Hematopoietic multipotent progenitor cell (in vitro differentiated cells): ENCODE measurements around the gene CD274. TPM values are rescaled to one million over a fixed set of nuclear protein-coding genes. Genes with fewer than 3 reads are reported as not detected.
A peak's percentile ranks its signal among the peaks of the same experiment; 100 is the strongest.
"Not testable (repeated sequence)": the region's sequence is repeated elsewhere in the genome, so short reads cannot be mapped to it uniquely, and the experiment has no call there.

ENCODE experiments used
- DNase-seq, 3 donors: peaks; one replicate each; pipeline ENCODE4 v3.0.0-alpha.2; 2011 to 2015; ENCODE audit warnings: low read depth in 2 of 3, low spot score in 2 of 3
- total RNA-seq: library from RNA; depleted of rRNA; stranded (reverse); fragments of >200 nt; gene quantifications from one replicate; pipeline ENCODE4 v1.2.3, GENCODE V29; 2012

CD274 gene
- total RNA-seq, 1 donor, result 0.27 TPM

DNA sequence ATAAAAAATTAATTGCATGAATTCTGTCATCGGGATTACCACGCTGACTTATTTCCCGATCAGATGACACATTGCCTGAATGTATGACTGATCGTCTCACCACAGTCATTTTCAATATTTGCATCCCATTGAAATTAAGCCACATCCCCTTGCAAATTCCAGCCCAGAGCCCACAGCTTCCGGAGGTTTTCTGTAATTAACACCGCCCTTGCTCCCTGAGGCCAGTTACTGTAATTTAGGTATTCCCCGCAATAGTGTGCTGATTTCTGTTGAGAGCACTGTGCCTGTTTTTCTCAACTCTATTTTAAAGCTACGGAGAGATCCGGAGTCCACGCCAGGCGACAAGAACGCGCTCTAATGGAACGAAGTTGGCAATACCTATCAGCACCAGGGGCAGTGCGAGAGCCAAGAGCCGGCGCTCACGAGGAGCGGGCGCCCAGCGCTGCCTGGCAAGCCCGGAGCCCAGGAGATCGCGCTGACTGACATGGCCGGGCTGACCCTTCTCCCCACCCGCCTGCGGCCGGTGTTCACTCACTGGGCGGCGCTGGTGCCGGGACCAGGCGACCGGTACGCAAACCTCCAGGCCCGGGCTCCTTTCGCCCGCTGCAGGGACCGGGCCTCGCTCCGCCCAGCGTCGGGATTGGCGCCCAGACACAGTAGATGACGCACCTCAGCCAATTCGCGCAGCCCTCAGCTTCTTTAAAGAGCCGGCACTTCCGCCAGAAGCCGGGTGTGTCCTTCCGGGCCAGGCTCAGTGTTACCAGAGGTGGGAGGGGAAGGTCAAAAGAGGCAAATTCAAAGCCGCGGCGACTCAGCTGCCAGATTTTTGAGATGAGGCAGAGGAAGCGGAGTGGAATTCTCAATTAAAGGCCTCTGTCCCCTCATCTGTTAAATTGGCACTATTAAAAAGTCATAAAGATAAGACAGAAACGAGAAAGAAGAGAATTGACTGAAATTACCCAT is 12.8 kb upstream of the CD274 start, which contains the start of gene PLGRKT:
Gene PLGRKT, minus strand, starts transcription at position 672 of the 963 bp plus-strand sequence. CDS start 5,948 bp downstream, outside the sequence.
- peak; percentile 75 to 94 (median 92) for DNase-seq

DNA sequence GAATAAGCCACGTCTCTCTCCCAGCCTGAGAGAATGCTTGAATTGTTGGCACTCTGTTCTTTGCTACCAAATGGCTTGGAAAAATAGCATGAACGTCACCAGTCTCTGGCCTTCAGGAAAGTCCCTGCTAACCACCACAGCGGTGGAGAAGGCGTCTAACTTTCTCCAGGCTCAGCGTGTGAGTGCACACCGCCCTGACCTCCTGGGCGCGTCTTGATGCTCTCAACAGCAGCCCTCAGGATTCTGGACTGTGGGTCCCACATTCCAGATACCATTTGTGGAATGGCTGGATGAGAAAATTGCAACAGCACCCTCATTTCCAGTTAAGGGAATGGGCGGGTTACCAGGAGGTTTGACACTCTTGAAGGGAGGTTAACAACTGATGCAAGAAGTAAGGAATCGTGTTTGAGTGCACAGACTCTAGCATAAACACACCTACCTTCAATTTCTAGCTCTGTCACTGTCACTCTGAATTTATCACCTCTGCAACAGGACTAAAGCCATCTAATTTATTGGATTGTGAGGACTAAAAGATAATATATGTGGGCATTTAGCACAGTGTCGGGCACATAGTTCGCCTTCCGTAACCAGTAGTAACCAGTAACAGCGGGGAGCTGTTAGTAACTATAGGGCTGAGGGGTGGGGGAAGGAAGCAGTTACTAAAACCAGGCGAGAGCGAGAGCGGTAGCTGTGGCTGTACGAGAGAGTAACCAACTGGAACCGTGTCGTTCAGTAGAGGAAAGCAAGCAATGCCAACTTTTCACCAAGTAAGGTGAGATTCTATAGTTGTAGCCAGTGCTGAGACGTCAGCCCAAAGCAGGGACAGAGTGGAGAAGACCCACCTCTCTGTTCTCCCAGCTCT is 11.8 kb upstream of the CD274 start:
- peak in 1 of 3 donors; percentile 22 for DNase-seq

DNA sequence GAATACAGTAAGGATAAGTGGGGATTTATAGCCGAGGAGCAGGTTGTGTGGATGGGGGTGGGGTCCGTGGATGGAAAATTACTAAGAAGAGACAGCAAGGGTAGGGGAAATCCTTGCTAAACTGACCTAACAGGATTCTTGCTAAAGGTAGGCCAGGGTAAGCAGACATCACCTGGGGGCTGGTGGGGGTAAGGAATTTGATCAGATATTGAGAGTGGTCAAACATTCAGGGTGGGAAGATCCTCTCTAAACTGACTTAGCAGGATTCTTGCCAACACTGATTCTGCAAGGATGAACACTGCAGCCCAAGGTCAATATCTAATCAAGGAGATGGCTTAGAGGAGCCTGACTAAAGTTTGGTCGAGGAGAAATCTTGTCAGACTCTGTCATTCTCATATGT is 9.9 kb upstream of the CD274 start:
- DNase-seq, result no peak

DNA sequence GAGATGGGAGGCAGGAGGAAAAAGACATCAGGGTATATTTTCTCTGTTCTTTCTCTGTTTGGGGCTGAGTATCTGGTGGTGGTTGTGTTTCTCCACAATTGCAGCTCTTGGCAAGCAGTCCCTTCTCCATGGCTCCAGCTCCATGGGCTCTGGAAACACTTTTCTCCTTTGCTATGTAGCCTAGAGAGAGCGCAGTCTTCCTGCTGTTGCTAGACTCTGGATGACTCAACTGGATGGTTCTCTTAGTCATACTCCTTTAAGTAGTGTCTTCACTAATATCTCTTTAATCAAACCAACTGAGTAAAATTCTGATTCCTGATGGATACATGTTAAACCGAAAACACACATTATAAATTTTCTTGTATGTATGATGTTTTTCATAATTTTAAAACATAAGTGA is 9.3 kb upstream of the CD274 start:
- no peak for DNase-seq

DNA sequence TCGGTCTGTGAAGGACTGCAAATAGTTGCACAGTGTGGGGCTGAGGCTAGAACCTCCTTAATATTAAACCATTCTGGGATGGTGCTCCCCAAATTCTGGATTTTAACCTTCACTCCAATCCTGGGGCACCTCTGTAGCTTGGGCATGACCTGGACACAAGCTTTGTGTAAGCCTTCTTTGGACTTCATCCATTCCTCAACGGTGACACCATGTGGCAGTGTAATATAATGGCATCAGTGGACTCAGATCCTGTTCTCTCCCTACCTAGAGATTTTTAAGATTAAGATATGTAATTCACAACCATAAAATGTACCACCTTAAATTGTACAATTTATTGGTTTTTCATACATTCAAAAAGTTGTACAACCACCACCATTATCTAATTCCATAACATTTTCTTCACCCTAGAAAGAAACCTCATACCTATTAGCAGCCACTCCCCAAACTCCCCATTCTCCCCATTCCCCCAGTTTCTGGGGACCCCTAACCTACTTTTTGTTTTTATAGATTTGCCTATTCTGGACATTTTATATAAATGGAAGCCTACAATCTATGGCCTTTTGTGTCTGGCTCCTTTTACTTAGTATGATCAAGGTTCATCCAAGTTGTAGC is 7.8 kb upstream of the CD274 start:
- peak in 2 of 3 donors; percentile 48 to 66 for DNase-seq

DNA sequence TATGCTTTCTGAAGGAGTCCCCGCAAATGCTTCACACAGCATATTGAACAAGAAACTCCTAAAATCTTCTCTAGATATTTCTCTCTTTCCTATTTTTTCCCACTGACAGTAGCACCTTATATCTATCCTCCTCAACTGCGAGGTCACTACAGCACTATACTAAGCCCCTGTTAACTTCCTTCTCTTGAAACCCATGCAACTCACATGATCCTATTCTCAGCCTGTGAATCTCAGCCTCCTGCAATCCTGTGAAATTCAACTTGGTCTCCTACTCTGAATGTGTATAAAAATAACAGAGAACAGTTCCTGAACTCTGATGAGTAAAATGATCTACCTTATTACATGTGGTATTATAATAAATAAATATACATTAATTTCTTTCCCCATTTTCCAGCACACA is 6.5 kb upstream of the CD274 start:
- no peak for DNase-seq

DNA sequence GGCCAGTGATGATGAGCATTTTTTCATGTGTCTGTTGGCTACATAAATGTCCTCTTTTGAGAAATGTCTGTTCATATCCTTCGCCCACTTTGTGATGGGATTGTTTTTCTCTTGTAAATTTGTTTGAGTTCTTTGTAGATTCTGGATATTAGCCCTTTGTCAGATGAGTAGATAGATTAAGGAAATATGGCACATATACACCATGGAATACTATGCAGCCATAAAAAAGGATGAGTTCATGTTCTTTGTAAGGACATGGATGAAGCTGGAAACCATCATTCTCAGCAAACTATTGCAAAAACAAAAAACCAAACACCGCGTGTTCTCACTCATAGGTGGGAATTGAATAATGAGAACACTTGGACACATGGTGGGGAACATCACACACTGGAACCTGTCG is 5.2 kb upstream of the CD274 start:
- DNase-seq, result not testable (repeated sequence)

DNA sequence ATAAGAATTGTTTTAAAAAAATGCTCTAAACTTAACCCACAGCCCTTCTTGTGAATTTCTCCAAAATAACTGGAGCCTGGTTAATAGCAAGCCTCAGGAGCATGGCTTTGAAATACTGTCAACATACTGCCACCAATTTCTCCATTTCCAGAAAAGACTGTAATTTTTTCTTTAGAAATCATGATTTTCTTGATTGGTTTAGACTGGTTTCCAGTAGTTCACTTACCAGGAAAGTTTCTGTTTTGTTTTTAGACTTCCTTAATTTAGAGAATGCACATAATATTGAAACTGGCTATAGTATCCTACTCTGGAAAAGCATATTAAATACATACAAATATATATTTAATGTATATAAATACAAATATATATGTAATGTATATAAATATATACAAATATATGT is 4.5 kb upstream of the CD274 start:
- peak in 1 of 3 donors; percentile 20 for DNase-seq

DNA sequence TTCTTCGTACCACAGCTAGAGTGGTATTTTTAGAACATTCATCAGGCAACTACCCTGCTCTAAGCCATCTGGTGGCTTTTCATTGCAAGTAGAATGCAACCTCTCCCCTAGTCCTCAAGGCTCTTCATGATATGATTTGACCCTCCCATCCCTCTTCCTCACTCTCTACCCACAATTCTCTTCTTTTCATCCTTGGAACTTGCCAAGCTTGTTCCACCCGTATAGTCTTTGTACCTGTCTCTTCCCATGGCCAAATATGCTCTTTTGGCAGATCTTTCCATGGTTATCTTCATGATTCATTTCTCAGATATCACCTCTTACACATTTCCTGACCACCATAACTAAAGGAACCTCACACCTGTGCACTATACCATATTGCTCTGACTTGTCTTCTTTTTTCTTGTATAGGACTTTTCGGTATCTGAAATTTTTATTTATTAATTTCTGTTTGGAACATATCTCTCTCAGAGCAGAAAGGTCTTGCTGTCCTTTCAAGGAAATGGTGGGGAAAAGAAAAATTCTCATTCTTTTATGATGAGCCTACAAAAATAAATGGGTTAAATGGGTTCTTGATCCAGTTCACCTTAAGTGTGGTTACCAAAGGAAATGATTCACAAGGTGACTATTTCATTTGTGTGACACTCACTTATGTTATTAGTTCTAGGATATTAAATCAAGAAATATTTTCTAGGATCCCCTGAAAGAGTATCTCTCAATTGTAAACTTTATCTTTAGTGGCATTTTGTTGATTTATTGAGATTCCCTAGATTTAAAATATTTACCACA is 3.7 kb upstream of the CD274 start:
- DNase-seq, result no peak

DNA sequence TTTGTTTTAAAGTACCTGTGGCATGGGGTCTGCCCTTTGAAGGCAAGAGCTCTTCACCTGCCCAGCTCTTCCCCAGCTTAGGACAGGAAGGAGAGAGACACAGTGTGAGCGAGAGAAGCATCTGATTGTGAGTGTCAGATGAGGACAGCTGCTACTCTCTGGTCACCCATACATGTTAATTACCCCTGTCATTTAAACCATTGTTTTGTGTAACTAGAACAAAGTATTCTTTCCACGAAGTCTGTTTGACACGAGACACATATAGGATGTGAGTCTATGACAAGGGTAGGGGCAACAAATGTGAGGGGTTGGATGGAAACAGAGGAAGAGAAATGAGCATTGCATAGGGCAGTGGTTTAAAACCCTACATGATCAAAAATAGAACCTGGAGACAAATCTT is 3.0 kb upstream of the CD274 start:
- no peak for DNase-seq

DNA sequence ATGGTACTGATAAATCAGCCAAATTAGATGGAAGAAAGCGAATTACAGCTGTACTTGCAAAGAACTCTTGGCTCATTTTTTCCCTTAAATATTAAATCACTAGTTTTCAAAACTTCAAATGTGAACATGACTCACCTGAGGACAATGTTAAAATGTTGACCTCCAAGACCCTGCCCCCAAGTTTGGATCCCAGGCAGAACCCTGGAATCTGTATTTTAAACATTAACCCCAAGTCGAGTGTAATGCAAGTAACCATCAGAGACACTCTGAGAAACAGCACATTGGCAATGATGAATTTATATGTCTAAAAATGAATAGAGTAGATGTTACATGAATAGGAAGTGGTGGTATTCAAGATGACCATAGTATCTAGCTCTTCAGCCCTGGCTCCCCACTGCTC is 2.3 kb upstream of the CD274 start:
- DNase-seq, result no peak

DNA sequence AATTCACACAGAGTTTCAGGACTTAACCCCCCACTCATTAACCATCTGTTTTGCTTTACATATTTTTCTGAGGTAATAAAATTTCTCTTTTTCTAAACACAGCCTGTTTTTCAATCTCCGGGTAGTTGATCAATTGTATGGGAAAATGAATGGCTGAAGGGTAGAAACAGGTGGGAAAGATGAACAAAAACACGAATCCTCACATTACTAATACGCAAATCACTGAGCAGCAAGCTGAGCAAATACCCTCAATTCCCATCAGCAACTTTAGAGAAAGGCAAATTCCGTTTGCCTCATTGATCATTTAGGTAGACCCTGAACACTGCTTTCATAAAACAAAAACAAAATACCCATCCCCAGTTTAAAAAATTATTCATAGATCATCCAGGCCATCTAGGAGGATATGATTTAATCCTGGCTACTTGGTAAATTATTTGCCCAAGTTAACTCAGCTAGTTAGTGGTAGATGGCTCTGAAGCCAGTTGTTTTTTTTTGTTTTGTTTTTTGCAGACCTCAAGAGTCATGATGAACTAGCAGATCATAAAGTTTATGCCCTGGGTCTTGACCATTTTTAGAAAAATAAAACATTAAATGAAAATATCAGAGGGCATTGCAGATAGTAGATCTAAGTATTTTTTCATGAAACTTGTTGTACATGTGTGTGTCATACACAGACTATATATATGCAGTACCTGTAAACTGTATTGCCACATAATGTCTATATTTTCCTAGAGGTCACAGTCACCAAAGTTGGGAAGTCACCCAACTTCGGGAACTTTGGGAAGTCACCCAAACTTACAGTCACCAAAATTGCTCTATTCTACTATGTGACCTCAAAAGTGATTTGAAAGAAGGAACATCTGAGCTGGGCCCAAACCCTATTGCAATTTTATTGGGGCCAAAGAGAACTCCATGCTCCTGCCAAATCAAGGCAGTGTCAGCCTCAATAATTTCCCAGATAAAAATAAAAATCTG is 1.6 kb upstream of the CD274 start:
- no peak for DNase-seq

DNA sequence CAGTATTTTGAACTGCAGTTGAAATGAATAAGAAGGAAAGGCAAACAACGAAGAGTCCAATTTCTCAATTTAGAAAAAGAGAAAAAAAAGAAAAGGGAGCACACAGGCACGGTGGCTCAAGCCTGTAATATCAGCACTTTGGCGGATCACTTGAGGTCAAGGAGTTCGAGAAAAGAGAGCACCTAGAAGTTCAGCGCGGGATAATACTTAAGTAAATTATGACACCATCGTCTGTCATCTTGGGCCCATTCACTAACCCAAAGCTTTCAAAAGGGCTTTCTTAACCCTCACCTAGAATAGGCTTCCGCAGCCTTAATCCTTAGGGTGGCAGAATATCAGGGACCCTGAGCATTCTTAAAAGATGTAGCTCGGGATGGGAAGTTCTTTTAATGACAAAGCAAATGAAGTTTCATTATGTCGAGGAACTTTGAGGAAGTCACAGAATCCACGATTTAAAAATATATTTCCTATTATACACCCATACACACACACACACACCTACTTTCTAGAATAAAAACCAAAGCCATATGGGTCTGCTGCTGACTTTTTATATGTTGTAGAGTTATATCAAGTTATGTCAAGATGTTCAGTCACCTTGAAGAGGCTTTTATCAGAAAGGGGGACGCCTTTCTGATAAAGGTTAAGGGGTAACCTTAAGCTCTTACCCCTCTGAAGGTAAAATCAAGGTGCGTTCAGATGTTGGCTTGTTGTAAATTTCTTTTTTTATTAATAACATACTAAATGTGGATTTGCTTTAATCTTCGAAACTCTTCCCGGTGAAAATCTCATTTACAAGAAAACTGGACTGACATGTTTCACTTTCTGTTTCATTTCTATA is 602 bp upstream of the CD274 start:
- peak in 1 of 3 donors; percentile 27 for DNase-seq

DNA sequence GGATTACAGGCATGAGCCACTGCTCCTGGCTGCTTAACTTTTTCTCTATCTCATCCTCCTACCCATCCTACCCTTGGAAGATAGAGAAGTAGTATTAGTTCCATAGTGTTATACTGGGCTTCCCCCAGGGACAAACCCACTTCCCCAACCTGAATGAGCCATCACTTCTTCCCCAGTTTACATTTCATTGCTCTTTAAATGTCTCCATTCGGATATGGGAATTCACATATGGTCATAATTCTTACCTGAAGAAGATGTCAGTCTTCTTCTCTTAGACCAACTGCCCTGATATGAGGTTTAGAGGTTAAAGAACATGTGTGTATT is 1.9 kb downstream of the CD274 start:
- DNase-seq, result no peak

DNA sequence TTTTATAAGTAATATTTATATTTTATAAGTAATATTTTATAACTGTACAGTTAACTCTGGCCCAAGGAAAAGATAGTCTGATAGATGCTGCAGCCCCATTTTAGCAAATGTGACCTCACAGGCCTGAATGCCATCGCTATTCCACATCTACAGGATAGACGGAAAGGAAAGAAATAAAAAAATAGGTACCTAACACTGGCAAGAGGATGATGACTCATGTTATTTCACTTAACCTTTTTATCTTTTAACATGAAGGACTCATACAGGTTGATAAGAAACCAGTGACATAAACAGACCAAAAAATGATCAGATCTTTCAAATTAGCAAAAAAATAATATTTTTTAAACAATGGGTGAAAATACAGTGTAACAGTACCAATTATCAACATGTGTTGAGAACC is 2.7 kb downstream of the CD274 start:
- DNase-seq, result no peak

DNA sequence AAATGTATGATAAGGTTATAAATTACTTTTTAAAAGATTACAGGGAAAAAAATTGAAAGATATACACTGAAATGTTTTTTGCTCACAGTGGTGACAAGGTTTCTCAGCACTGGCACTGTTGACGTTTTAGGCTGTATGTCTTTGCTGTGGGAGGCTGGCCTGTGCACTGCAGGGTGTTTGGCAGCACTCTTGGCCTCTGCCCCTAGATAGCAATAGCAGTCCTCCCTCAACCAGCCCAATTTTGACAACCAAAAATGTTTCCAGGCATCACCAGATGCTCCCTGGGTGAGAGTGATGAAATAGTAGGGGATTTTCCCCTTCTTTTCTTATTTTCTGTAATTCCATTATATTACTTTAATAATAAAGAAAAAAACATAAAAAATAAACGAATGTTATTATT is 3.3 kb downstream of the CD274 start:
- DNase-seq, result no peak

DNA sequence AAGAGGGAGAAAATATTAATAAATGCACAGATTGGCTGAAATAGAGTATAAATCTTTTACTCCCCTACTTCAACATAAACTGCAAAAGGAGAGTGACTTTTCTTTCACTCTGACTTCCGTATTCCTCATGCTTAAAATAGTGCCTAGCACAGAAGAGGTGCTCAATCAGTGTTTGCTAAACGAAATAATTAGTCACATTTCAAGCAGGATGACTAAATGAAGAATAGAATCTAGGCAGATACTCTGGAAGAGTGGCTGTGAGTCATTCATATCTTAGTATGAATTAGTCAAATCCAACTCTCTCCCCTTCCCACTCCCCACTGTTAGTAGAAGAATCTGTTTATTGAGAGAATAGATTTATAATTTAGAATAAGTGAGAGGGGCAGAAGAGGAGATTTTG is 4.8 kb downstream of the CD274 start:
- DNase-seq, result no peak

DNA sequence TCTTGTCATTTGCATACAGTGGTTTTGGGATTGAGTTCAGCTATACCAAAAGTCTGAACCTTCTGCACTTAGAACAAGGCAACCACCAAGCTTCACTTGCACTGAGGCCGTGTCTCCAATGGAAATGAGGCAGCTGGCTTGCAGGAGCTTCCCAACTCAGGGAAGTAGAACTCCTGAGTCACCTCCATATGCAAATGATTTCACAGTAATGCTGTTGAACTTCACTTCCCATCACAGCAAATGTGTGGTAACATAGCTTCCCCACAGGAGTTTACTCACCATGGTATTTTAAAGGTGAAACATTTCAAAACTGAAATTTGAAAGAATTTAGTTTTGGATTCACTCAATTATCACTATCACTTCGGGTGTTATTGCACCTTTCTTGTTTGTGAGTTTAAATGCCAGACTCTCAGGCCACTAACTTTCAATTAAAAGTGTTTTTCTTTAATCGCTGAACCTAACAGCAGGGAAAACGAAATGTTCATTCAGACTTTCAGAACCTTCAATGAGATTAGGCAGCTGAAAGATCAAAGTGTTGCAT is 9.0 kb downstream of the CD274 start:
- no peak for DNase-seq
